Fibroblast of lung (primary cell): ENCODE results near the gene TRMT44. TPM values are rescaled to one million over a fixed set of nuclear protein-coding genes. Genes with fewer than 3 reads are reported as not detected.

Experiments used
- DNase-seq, 2 donors: peaks; one replicate each; pipeline versions ENCODE4 v3.0.0 to v3.0.0-alpha.2; 2010; ENCODE audit warnings: low read depth in 2 of 2
- H2AFZ ChIP-seq: 2 replicates; pipeline ENCODE4 v1.5.1; 2012; ENCODE audit warnings: low read length, control low read depth, inconsistent platforms
- H3K27ac ChIP-seq: 2 replicates; pipeline ENCODE4 v1.5.1; 2011; ENCODE audit warnings: low read length, control low read depth; ENCODE audit not compliant: insufficient read depth
- H3K27me3 ChIP-seq: 2 replicates; pipeline ENCODE4 v1.5.1; 2011; ENCODE audit warnings: mild to moderate bottlenecking, low read length; ENCODE audit not compliant: control insufficient read depth, insufficient read depth
- H3K36me3 ChIP-seq: 2 replicates; pipeline ENCODE4 v1.5.1; 2011; ENCODE audit warnings: low read length; ENCODE audit not compliant: control insufficient read depth, insufficient read depth
- H3K4me1 ChIP-seq: 2 replicates; pipeline ENCODE4 v1.5.1; 2011; ENCODE audit warnings: low read length; ENCODE audit not compliant: control insufficient read depth, insufficient read depth; ENCODE audit errors: extremely low read depth
- H3K4me2 ChIP-seq: 2 replicates; pipeline ENCODE4 v1.5.1; 2011; ENCODE audit warnings: low read length, control low read depth; ENCODE audit not compliant: insufficient read depth; ENCODE audit errors: extremely low read depth
- H3K4me3 ChIP-seq, 4 experiments: fragments of 200-600 bp in 1 of 4; sonication (generic) in 1 of 4; replicated peaks in 1 of 4; 2 replicates each; pipeline ENCODE4 v1.5.1; 2011 to 2016; ENCODE audit warnings: low read length in 4 of 4, low read depth in 3 of 4, mild to moderate bottlenecking in 3 of 4, control low read depth in 2 of 4, inconsistent platforms in 1 of 4, mixed read lengths in 1 of 4; ENCODE audit not compliant: insufficient read depth in 1 of 4; ENCODE audit errors: control extremely low read depth in 1 of 4
- H3K79me2 ChIP-seq: 2 replicates; pipeline ENCODE4 v1.5.1; 2012; ENCODE audit warnings: mild to moderate bottlenecking, low read length, inconsistent platforms; ENCODE audit not compliant: control insufficient read depth, insufficient read depth
- H3K9ac ChIP-seq: 2 replicates; pipeline ENCODE4 v1.5.1; 2011; ENCODE audit warnings: mild to moderate bottlenecking, low read length, control low read depth; ENCODE audit not compliant: insufficient read depth
- H3K9me3 ChIP-seq: 2 replicates; pipeline ENCODE4 v1.5.1; 2012; ENCODE audit warnings: low read depth, low read length; ENCODE audit not compliant: control insufficient read depth, insufficient read depth
- H4K20me1 ChIP-seq: 2 replicates; pipeline ENCODE4 v1.5.1; 2011; ENCODE audit warnings: low read length; ENCODE audit not compliant: control insufficient read depth, insufficient read depth; ENCODE audit errors: extremely low read depth
- EZH2 ChIP-seq: IDR thresholded peaks from 2 replicates; pipeline ENCODE4 v1.5.1; 2012; ENCODE audit warnings: low read length, control low read depth, mild to moderate bottlenecking; ENCODE audit errors: missing control alignments
- polyA plus RNA-seq, 2 donors: library from polyadenylated mRNA; depleted of rRNA in 1 of 2; stranded (reverse) in 1 of 2; unstranded in 1 of 2; fragments of >200 nt; gene quantifications; 2 replicates each; pipeline ENCODE4 v1.2.1, GENCODE V29; 2011 to 2012; ENCODE audit warnings: missing spikeins in 1 of 2
- total RNA-seq: library from RNA; depleted of rRNA; stranded (reverse); fragments of >200 nt; gene quantifications from 2 replicates; pipeline ENCODE4 v1.2.1, GENCODE V29; 2014
- TF ChIP-seq, protein P1 (sequence below), 2 donors: IDR thresholded peaks in 1 of 2; conservative IDR thresholded peaks in 1 of 2; 1 replicate in 1 of 2; 2 replicates in 1 of 2; pipeline ENCODE4 v1.5.1; 2011 to 2012; ENCODE audit warnings: low read length in 2 of 2, control low read depth in 1 of 2, inconsistent platforms in 1 of 2, low read depth in 1 of 2, mild to moderate bottlenecking in 1 of 2

The TRMT44 gene
- total and polyA plus RNA-seq, 2 donors (not counting 1 experiment from before 2014, with no cell fraction given): 6.5 to 14.0 TPM

GRCh38 chr4:8427761-8428287 lies 12.8 kb upstream of the TRMT44 start:
- no peaks in the 10 kb centered on the region for H3K27me3 ChIP-seq
- no peaks in the 10 kb centered on the region for H3K9me3 ChIP-seq
- peak overlapping the region; percentile 86 for H3K9ac ChIP-seq
- H3K36me3 ChIP-seq: no peaks in the 10 kb centered on the region
- H3K27ac ChIP-seq: peak overlapping the region; percentile 67
- TF ChIP-seq EZH2: no peak
- TF ChIP-seq, protein P1, sequence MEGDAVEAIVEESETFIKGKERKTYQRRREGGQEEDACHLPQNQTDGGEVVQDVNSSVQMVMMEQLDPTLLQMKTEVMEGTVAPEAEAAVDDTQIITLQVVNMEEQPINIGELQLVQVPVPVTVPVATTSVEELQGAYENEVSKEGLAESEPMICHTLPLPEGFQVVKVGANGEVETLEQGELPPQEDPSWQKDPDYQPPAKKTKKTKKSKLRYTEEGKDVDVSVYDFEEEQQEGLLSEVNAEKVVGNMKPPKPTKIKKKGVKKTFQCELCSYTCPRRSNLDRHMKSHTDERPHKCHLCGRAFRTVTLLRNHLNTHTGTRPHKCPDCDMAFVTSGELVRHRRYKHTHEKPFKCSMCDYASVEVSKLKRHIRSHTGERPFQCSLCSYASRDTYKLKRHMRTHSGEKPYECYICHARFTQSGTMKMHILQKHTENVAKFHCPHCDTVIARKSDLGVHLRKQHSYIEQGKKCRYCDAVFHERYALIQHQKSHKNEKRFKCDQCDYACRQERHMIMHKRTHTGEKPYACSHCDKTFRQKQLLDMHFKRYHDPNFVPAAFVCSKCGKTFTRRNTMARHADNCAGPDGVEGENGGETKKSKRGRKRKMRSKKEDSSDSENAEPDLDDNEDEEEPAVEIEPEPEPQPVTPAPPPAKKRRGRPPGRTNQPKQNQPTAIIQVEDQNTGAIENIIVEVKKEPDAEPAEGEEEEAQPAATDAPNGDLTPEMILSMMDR (conservative IDR thresholded peaks at IDR 0.05 in 1 of 2, IDR thresholded peaks at IDR 0.05 in 1 of 2; ENCODE audit: low read depth in 1 of 2, low read length in 2 of 2): no peak
- H3K4me1 ChIP-seq: peaks cover 7% of the 10 kb centered on the region
- no peaks in the 10 kb centered on the region for H4K20me1 ChIP-seq
- peak; percentile 68 to 71 for DNase-seq
- peak overlapping the region; percentile 69 for H2AFZ ChIP-seq
- peak overlapping the region; percentile 81 to 85 (median 82) for H3K4me3 ChIP-seq
- no peaks in the 10 kb centered on the region for H3K79me2 ChIP-seq
- peak overlapping the region; percentile 100 for H3K4me2 ChIP-seq

DNA sequence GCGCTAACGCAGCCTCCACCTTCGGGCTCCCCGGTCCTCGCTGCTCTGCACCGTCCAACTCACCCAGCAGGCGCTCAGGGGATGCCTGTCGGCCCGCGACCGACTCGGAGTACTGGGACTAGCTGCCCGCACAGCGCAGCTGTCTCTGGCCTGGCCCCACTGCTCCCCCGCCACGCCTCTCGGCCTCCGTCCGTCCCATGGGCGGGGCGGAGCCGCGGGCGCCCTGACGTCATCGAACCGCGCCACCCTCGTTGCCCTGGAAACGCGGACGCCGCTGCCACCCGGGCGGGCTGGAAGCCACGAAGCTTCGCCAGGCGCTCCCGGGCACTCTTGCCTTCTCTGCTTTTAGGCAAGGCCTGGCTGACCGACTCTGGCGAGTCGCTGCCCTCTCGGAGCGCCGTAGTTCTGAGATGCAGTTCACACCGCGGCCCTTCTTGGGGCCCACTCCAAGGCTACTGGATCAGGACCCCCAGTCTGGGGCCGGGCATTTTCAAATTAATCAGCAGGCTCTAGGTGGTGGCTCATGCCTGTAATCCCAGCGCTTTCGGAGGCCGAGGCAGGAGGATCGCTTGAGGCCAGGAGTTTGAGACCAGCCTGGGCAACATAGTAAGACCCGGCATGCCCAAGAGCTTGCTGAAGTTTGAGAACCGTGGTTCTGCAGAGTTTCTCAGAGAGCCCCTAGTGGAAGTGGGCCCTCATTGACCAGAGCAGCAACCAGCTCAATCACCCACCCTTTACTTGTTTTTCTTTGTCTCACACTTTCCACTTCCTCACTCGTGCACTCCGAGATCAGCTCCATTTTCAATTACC lies 12.1 kb upstream of the TRMT44 start:
- peak overlapping the region; percentile 67 for H3K27ac ChIP-seq

DNA sequence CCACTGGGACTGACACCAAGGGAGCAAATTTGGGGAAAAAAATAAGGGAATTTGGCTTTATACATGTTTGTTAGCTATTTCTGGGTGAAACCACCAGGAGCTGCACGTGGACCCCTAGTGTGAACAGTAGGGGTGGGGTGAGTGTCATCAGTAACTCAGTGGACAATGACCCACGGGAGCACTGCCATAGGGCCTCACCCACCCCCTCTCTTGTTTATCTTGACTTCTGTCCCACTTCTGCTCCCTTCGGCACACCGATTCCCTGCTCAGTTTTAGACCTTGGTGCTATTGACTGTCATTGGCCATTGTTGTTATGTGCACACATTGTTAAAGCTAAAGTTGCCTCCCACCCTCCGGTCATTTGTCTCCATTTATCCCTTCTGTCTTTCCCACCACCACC lies 9.0 kb upstream of the TRMT44 start:
- H3K27ac ChIP-seq: no peak overlapping the region
- TF ChIP-seq EZH2: no peak
- TF ChIP-seq, protein P1 (conservative IDR thresholded peaks at IDR 0.05 in 1 of 2, IDR thresholded peaks at IDR 0.05 in 1 of 2; ENCODE audit: low read depth in 1 of 2, low read length in 2 of 2): no peak
- no peaks in the 10 kb centered on the region for H3K27me3 ChIP-seq
- H3K79me2 ChIP-seq: peaks cover 2% of the 10 kb centered on the region
- H3K9ac ChIP-seq: no peak overlapping the region
- H3K4me3 ChIP-seq: no peak overlapping the region
- no peaks in the 10 kb centered on the region for H3K9me3 ChIP-seq
- H2AFZ ChIP-seq: no peak overlapping the region
- DNase-seq: no peak
- no peak overlapping the region for H3K4me2 ChIP-seq
- H4K20me1 ChIP-seq: no peaks in the 10 kb centered on the region
- no peaks in the 10 kb centered on the region for H3K36me3 ChIP-seq
- peaks cover 8% of the 10 kb centered on the region for H3K4me1 ChIP-seq

More for the DNA sequence above, 12.1 kb upstream of the TRMT44 start:
- Histone ChIP-seq H2AFZ (peak overlapping the region; percentile 74), H3K36me3 (no peaks in the 10 kb centered on the region), H3K4me1 (peaks cover 7% of the 10 kb centered on the region), H3K4me3 (peak overlapping the region; percentile 81 to 85 (median 82)), H3K79me2 (no peaks in the 10 kb centered on the region), H3K4me2 (peak overlapping the region; percentile 100), H3K9me3 (no peaks in the 10 kb centered on the region), H3K27me3 (no peaks in the 10 kb centered on the region), H4K20me1 (no peaks in the 10 kb centered on the region), H3K9ac (peak overlapping the region; percentile 86)
- no peak for TF ChIP-seq EZH2
- TF ChIP-seq, protein P1 (conservative IDR thresholded peaks at IDR 0.05 in 1 of 2, IDR thresholded peaks at IDR 0.05 in 1 of 2; ENCODE audit: low read depth in 1 of 2, low read length in 2 of 2): peak; percentile 41 to 70
- DNase-seq: peak; percentile 76 to 84
